SU-DHL-6 (cell line): ENCODE data around the gene SAV1.

Source experiments
- CTCF ChIP-seq: fragments of 200-600 bp; sonication (generic); IDR thresholded peaks from one replicate; pipeline ENCODE4 v1.5.1; 2017; ENCODE audit warnings: antibody characterized with exemption, mild to moderate bottlenecking, low read length, moderate library complexity; ENCODE audit not compliant: insufficient read depth, poor library complexity, severe bottlenecking
- EZH2phosphoT487 ChIP-seq: fragments of 200-600 bp; sonication (generic), shearing (Covaris generic); conservative IDR thresholded peaks from 2 replicates; pipeline ENCODE4 v1.6.1; 2018; ENCODE audit warnings: mild to moderate bottlenecking, antibody characterized with exemption, low read length, moderate library complexity, mixed read lengths

- TF ChIP-seq CTCF, result no peak
- no peak for TF ChIP-seq EZH2phosphoT487
Observed at GRCh38 chr14:50657753-50658152, 10.4 kb downstream of the SAV1 start.
